DMS53 treated with DMSO at 0.1 percent for 48 hours (cell line): Measurements from ENCODE around the gene SAPCD2.
A peak's percentile ranks its signal among the peaks of the same experiment; 100 is the strongest.
"Not testable (repeated sequence)": the region's sequence is repeated elsewhere in the genome, so short reads cannot be mapped to it uniquely, and the experiment has no call there.

Experiments
- DNase-seq: peaks from one replicate; lab custom pipeline; 2025; ENCODE audit not compliant: unreplicated experiment; lab: John Stamatoyannopoulos, UW

The SAPCD2 gene, protein sequence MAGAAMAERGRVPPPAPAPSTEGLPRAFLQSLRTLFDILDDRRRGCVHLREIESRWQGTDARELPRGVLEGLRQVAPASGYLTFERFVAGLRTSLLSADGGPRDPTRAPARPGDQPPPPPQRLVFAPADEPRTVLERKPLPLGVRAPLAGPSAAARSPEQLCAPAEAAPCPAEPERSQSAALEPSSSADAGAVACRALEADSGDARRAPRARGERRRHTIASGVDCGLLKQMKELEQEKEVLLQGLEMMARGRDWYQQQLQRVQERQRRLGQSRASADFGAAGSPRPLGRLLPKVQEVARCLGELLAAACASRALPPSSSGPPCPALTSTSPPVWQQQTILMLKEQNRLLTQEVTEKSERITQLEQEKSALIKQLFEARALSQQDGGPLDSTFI

DNA sequence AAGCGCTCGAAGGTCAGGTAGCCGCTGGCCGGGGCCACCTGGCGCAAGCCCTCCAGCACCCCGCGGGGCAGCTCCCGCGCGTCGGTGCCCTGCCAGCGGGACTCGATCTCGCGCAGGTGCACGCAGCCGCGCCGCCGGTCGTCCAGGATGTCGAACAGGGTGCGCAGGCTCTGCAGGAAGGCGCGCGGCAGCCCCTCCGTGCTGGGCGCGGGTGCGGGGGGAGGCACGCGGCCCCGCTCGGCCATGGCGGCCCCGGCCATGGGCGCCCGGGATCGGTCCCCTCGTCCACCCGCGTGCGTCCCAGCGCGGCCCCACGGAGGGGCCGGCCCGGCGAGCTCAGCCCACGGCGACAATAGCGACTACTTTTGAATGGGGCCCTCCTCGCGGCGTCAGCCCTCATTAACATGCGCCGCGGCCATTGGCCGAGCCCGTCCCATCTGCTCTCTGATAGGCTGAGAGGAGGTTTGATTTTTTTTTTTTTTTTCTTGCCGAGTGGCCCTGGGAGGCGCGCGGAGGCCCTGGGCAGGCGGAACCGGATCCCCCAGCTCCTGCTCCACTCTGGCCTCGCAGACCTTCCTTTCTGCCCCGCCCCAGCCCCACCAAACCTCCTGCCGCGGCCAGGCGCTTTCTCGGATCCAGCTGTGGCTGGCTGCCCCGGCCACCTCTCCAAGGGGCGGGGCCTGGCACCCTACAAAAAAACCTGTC, at the start of gene SAPCD2:
TSS of gene SAPCD2 (minus strand) at position 357 of the 705 bp plus-strand sequence. CDS start at position 260, 97 bp downstream.
- DNase-seq: peak; percentile 92

DNA sequence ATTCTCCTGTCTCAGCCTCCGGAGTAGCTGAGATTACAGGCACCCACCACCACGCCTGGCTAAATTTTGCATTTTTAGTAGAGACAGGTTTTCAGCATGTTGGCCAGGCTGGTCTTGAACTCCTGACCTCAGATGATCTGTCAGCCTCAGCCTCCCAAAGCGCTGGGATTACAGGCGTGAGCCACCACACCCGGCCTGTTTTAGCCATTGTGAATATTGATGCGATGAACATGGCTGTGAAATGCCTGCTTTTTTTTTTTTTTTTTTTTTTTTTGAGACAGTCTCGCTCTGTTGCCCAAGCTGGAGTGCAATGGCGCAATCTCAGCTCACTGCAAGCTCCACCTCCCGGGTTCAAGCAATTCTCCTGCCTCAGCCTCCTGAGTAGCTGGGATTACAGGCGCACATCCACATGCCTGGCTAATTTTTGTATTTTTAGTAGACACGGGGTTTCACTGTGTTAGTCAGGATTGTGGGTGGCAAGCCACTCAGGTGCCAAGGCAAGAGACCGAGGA, 47.8 kb upstream of the SAPCD2 start:
- DNase-seq: not testable (repeated sequence)

DNA sequence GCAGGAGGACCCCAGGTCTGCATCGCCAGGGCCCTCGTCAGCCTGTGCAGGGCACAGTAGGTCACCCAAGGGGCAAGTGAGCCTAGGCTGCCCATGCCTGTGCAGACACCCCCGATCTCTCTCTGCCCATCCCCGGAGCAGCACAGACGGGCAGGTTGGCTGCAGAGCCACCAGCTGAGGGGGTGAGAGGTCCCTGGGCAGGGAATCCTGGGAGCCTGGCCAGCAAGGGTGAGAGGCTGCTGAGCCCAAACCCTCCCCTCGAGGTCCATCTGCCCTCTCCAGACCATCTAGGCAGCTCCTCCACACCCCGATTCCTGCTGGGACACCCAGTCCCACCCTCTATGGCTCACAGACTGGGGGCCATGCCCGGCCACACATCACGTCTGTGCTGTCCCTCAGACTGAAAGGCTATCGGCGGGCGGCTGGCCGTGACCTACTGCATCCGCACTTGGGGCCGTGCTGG, 46.9 kb upstream of the SAPCD2 start:
- no peak for DNase-seq

DNA sequence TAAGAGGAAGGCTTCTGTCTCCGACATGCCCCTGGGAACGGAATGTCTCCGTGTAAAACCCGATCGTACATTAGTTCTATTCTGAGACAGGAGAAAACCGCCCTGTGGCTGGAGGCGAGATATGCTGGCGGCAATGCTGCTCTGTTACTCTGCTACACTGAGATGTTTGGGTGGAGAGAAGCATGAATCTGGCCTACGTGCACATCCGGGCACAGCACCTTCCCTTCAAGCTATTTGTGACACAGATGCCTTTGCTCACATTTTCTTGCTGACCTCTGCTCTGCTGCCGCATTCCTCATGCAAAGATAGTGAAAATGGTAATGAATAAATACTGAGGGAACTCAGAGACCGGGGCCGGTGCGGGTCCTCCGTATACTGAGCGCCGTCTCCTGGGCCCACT, 46.4 kb upstream of the SAPCD2 start:
- DNase-seq: no peak

DNA sequence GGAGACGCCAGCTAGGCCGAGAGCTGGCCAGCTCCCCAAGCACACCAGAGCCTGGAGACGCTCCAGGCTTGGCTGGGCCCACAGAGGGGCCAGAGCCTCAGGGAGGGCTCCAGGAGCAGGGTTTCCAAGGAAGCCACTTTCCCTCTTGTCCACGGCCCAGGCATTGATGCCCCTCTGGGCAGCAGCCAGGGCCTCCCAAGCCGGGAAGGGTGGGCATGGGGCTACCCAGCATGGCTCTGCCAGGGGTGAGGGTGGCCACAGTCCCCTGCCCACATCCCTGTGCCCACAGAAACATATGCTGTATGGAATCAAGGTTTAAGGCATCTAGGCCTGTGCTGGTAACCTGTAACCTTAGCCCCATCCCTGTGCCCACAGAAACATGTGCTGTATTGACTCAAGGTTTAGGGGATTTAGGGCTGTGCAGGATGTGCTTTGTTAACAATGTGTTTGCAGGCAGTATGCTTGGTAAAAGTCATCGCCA, 45.7 kb upstream of the SAPCD2 start:
- no peak for DNase-seq

DNA sequence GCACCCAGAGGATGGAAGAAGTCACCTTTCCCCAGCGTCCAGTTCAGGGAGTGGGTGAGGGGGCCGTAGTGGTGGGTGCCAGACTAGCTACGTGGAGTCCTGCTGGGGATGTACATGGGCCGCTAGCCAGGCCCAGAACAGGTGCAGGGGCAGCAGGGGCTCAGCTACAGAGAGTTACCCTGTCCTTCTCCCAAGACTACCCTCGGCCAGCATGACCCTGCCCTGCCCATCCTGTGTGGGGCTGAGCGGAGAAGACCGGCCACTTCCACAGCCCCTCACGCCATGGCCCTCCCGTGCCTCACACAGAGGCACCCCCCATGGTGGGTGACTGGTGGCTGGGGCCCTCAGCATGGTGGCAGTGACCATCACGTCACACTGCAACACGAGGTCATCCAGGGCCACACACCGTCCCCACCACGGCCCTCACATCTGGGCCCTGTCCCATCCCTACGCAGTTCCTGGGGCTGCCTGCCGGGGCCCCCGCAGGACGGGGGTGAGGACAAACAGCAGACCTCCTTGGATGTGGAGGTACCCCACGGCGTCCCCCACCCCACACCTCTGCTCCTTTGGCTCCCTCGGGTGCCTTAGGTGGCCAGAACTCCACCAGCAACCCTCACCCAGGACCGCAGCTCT, 45.2 kb upstream of the SAPCD2 start:
- DNase-seq: no peak

DNA sequence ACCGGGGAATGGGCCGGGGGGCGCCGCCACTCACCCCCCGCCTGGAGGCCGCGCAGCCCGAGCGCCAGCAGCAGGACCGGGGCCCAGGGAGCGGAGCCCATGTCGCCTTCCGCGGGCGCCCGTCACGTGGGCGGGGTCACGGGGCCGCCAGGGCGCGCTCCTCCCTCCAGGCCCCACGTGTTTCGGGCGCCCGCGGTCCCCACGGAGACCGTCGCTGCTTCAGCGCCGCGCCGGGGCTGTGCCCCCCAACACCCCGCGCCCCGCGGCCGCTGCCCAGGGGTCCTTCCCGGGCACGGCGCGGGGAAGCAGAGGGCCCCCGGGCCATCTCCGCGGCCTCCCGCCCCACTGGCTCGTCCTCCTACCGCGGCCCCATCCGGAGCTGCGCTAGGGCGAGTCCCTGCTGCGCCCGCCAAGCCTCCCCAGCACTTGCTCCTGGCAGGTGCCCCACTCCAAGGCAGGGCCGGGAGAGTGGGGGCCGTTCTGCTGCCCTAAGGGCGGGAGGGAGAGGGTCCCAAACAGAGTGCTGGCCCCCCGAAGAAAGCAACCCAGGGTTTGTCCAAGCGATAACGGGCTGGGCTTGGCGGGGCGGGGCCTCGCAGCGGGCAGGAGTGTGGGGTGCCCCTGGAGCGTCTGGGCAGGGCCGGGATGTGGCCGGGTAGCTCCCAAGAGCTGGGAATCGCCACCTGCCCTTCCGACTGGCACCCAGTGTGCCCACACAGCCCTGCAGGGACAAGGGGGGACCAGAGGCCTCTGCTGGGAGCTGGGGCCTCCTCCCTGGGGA, 44.4 kb upstream of the SAPCD2 start, which contains the start of gene DPP7:
TSS of gene DPP7 (minus strand) at position 121 of the 781 bp plus-strand sequence. CDS start at position 101, 20 bp downstream.
- DNase-seq: peak; percentile 30

DNA sequence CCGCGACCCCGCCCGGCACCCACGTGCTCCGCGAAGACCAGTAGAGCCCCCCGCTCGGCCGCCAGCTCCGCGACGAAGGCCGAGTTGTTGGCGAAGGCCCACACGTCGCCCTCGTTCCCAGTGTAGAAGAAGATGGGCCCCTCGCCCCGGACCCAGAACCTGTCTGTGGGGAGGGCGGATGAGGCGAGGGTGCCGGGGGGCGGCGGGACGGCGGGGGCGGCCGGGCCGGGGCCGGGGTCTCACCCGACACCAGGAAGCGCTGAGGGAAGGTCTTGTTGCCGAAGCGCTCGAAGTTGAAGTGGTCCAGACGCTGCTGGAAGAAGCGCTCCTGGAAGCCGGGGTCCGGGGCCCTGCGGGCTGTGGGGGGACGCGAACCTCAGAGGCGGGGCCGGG, 43.9 kb upstream of the SAPCD2 start:
- DNase-seq: no peak

DNA sequence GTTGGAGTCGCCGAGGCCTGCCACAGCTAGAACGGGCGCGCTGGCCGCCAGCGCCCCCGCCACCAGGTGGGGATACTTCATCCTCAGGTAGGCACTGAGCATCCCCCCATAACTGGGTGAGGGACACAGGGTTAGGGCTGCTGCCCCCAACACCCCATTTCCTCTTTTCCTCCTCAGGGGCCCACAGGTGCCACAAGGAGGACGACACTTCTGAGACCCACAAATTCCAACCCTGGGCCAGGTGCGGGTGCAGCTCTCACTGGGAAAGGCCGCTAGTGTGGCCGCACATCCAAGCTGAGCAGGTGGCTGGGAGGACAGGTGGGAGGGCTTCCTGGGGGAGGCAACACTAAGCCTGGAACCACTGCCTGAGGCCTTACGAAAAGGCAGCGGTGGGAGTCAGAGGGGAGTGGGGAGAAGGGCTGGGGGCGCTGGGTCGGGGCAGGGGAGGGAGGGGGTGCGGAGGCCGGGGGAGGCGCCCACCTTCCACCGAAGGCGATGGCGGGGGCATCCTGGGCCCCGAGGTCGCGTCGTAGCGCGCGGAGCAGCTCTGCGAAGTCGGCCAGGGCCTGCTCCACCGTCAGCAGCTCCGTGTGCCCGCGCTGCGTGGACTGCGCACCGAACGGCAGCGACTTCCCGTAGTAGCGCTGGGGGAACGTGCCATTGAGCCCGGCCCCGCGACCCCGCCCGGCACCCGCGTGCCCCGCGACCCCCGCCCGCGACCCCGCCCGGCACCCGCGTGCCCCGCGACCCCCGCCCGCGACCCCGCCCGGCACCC, 43.2 kb upstream of the SAPCD2 start:
- DNase-seq: no peak

DNA sequence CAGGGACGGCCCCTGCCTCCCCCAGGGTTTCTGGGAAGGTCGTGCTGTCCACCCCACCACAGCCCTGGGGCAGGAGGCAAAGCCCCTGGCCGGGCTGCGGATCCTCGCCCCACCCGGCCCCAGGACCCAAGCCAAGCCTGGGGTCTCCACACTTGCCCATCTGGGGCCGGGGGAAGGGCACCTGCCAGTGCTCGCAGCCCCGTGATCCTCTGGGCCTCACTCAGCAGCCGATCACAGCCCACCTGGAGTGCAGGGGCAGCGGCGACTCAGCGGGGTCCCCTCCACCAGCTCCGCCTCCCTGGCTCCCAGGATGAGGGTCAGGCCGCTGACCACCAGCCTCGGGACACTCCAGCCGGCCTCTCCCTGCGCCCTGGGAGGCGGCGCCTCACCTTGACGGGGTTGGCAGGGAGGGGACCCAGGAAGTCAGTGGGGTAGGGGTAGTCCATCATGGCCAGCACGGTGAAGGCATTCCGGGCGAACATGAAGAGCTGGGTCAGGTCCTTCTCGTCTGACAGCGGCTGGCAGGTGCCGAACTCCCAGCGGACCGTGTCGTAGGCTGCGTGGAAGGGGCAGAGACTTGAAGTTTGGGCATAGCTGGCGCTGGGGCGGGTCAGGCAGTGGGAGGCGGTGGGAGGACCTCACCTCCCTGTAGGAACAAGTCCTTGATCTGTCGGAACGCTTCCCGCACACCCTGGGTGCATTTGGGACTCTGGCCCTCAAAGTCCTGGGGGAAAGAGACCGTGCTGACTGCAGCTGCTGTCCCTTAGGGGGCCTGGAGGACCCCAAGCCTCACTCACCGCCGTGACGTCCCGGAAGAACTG, 42.4 kb upstream of the SAPCD2 start:
- DNase-seq: no peak

DNA sequence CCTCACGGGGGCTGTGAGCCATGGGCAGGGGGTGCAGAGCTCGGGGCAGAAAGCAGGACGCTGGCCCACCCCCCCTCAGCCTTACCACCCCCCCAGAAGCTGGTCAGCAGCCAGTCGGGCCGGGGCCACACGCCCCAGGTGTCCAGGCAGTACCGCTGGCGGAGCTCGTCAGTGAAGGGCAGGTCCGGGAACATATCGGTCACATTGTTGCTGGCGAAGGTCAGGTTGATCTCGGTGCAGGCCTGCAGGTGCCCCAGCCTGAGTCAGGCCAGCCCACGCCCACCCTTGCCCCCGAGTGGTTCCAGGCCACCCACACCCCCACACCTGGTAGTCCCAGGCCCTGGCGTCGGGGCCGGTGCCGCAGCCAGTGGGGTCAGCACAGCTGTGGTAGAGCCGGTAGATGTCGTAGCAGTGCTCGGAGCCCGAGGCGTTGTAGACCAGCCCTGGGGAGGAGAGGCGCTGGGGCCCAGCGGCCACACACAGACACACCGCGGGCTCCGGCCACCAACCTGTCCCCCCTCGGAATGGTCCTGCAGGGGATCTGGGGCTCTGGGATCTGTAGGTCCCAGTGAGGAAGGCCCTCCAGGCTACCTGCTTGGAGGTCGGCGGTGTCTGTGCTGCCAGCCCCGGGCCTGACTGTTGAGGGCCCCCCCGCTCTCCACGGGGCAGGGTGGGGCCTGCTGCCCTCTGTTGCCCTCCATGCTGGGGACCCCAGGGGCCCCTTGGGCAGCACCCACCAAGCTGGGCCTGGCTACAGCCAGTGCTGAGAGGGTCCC, 41.6 kb upstream of the SAPCD2 start:
- DNase-seq: no peak

DNA sequence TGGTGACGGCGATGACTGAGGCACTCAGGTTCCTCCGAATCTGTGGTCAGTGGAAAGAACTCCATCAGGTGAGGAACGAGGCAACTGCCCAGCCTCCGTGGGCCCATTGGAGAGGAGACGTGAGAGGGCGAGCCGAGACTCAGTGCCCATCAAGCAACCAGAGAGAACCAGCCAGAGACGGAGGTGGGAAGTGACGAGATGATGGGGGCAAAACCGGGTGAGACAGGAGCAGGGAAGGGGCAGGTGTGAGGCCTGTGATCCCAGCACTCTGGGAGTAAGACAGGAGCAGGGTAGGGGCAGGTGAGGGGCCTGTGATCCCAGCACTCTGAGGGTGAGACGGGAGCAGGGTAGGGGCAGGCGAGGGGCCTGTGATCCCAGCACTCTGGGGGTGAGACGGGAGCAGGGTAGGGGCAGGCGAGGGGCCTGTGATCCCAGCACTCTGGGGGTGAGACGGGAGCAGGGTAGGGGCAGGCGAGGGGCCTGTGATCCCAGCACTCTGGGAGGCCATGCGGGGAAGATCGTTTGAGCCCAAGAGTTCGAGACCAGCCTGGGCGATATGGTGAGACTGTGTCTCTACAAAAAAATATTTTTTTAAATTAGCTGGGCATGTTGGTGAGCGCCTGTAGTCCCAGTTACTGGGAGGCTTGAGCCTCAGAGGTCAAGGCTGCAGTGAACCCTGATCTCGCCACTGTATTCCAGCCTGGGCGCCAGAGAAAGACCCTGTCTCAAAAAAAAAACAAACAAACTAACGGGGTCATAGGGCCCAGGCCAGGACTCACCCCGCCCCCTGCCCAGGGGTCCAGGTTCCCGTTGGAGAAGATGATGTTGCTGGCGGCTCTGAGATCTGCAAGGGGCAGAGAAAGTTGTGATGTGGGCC, 40.8 kb upstream of the SAPCD2 start:
- no peak for DNase-seq

DNA sequence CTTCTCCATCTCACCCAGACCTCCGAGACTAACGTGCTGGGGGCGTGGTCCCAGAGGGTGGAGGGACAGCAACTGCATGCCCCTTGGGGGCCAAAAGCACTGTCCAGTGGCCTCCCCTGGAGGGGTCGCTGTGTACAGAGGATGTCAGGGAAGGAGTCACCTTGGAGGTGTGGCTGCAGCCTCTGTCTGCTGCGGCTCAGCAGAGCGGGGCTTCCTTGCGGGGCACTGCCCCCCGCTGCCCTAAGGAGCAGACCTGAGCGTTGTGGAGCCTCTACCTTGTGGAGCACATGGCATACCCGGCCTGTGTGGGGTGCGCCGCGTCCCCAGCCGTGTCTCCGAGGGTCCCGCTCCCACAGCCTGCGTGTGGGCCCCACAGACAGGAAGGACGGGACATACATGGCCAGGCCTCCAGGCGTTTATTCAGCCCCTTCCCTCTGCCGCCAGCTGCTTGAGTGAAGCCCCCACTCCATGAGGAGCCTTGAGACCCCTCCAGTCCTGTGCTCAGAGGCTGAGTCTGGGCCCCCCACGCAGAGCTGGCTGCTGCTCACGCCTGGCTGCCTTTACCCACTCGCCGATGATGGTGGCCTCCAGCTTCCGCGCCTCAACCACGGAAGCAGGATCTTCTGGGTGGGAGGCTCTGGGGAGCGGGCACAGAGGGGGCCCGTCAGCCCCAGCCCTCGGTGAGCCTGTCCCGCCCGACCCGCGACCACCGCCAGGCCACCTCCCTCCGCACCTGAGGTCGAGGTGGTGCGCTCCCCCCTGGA, 40.0 kb upstream of the SAPCD2 start:
- DNase-seq: no peak

DNA sequence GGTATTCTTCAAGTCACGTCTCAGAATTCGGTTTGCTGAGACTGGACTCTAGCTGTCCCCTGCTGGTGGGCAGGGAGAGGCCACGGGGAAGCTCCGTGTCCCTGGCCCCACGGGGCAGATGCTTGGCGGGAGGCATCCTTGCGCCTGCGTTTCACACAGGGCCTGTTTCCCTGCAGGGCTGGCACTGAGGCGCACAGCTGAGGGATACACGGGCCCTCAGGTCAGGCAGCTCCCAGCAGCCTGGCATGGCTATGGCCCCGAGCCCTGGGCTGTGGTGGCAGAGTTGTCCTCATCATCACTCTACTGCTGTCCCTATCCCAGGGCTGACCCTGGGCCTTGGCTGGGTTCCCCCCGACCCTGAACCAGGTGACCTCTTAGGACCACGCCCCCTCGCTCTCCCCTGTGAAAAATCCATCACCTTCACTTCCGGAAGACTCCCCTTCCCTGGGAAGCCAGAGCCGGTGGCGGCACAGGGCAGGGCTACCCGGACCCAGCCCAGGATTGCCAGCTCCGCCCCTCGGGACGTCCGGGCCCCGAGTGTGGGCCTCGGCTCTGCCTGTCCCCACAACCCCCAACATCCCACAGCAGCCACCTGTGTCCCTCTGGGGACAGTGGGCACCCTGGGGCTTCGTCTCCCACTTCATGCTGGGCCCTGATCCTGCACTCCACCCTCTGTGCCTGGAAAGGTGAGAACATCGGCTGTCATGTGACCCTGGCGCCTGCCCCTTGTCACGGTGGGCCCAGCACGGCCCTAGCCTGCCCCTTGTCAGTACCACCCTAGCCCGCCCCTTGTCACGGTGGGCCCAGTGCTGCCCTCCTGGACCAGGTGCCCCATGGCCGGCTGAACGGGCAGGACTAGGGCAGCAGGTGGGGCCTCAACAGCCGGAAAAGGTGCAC, 39.1 kb upstream of the SAPCD2 start:
- DNase-seq: no peak

DNA sequence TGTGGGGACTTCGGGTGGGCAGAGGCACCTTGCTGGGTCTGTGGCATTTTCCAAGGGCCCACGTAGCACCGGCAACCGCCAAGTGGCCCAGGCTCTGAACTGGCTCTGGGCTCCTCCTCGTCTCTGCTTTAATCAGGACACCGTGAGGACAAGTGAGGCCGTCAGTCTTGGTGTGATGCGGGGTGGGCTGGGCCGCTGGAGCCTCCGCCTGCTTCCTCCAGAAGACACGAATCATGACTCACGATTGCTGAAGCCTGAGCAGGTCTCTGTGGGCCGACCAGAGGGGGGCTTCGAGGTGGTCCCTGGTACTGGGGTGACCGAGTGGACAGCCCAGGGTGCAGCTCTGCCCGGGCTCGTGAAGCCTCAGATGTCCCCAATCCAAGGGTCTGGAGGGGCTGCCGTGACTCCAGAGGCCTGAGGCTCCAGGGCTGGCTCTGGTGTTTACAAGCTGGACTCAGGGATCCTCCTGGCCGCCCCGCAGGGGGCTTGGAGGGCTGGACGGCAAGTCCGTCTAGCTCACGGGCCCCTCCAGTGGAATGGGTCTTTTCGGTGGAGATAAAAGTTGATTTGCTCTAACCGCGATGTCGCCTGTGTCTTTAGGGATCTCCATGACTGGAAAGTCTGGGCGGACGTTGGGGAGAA, 38.4 kb upstream of the SAPCD2 start:
- no peak for DNase-seq
